ENCODE data around the gene ACTMAP. TPM values are rescaled to one million over a fixed set of nuclear protein-coding genes. Genes with fewer than 3 reads are reported as not detected.
"Not testable (repeated sequence)": the region's sequence is repeated elsewhere in the genome, so short reads cannot be mapped to it uniquely, and the experiment has no call there.

The ACTMAP gene
- total RNA-seq, 2 experiments from 2014 or later = 5.0 to 54.8 TPM

GRCh38 chr19:40786060-40787037 lies 36.1 kb upstream of the ACTMAP start:
- no peaks in the 10 kb centered on the region for H3K79me2 ChIP-seq (ENCODE audit: insufficient read depth, low read depth, low read length)
- TF ChIP-seq, protein P1, sequence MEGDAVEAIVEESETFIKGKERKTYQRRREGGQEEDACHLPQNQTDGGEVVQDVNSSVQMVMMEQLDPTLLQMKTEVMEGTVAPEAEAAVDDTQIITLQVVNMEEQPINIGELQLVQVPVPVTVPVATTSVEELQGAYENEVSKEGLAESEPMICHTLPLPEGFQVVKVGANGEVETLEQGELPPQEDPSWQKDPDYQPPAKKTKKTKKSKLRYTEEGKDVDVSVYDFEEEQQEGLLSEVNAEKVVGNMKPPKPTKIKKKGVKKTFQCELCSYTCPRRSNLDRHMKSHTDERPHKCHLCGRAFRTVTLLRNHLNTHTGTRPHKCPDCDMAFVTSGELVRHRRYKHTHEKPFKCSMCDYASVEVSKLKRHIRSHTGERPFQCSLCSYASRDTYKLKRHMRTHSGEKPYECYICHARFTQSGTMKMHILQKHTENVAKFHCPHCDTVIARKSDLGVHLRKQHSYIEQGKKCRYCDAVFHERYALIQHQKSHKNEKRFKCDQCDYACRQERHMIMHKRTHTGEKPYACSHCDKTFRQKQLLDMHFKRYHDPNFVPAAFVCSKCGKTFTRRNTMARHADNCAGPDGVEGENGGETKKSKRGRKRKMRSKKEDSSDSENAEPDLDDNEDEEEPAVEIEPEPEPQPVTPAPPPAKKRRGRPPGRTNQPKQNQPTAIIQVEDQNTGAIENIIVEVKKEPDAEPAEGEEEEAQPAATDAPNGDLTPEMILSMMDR (conservative IDR thresholded peaks at IDR 0.05; ENCODE audit: low read length) = no peak
- no peak for TF ChIP-seq EZH2phosphoT487 (IDR thresholded peaks at IDR 0.05; ENCODE audit: borderline replicate concordance, low read depth, low read length)
- DNase-seq (ENCODE audit: low spot score) = no peak

DNA sequence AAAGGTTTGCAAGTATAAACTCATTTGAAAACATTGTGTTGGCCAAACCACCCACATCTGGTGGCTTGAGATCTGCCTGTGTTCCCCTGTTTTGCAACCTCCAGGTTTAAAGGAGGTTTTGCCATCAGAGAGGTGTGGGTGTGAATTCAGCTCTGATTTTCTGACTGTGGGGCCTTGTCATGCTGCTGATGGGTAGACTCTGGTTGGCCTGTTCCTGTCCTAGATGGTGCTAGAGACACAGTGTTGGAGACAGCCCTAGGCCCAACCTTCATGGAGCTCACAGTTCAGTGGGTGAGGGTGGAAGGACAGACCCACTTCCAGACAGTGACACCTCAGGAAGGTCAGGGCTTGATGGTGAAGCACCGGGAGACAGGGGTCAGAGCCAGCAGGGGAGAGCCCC lies 35.2 kb upstream of the ACTMAP start:
- TF ChIP-seq EZH2phosphoT487 (IDR thresholded peaks at IDR 0.05; ENCODE audit: borderline replicate concordance, low read depth, low read length) = no peak
- TF ChIP-seq, protein P1 (conservative IDR thresholded peaks at IDR 0.05; ENCODE audit: low read length) = no peak
- CTCF ChIA-PET (ENCODE audit: unreplicated experiment) = no interaction called here

More at GRCh38 chr19:40786060-40787037, 36.1 kb upstream of the ACTMAP start:
- ChIA-PET CTCF (ENCODE audit: unreplicated experiment) (interaction anchor here (0.9 kb wide), 1 partner anchor 9 kb away, joined by 6 read pairs; no protein-coding TSS in a partner anchor), POLR2A (interaction anchor here (2.4 kb wide), 1 partner anchor 8 kb away, joined by 17 read pairs; the partner anchor contains the start of gene RAB4B)
- Histone ChIP-seq H3K9me2 (ENCODE audit: insufficient read depth, low read length) (no peaks in the 10 kb centered on the region), H3K4me3 (ENCODE audit: low read depth, low read length, poor library complexity, severe bottlenecking) (no peak overlapping the region), H3K36me3 (ENCODE audit: insufficient read depth, low read length) (peaks cover 8% of the 10 kb centered on the region), H3K4me2 (ENCODE audit: low read length) (no peak overlapping the region), H3K4me1 (ENCODE audit: insufficient read depth, low read length, poor library complexity, severe bottlenecking) (peaks cover 14% of the 10 kb centered on the region), H2AFZ (ENCODE audit: low read length) (no peak overlapping the region), H3K27ac (ENCODE audit: low read depth, low read length, poor library complexity, severe bottlenecking) (no peak overlapping the region), H3K9me3 (ENCODE audit: low read length) (no peaks in the 10 kb centered on the region), H4K20me1 (ENCODE audit: insufficient read depth, low read length) (no peaks in the 10 kb centered on the region)
- intact Hi-C loops (cut with micrococcal nuclease; ENCODE audit: unreplicated experiment) = no loop called here
- no TSS peak for BruUV-seq (replicated peaks)

DNA sequence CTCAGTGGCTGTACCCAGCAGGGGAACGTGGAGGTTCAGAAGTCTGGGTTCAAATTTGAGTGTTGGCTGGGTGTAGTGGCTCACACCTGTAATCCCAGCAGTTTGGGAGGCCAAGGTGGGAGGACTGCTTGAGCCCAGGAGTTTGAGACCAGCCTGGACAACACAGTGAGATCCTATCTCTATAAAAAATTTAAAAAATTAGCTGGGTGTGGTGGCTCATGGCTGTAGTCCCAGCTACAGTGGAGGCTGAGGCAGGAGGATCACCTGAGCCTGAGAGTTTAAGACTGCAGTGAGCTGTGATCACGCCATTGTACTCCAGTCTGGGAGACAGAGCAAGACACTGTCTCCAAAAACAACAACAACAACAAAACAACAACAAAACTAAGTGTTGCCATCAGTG lies 33.9 kb upstream of the ACTMAP start:
- H3K4me3 ChIP-seq (ENCODE audit: low read depth, low read length, poor library complexity, severe bottlenecking); H3K79me2 ChIP-seq (ENCODE audit: insufficient read depth, low read depth, low read length); H3K4me2 ChIP-seq (ENCODE audit: low read length); H3K9me3 ChIP-seq (ENCODE audit: low read length); BruUV-seq (replicated peaks); CTCF ChIA-PET (ENCODE audit: unreplicated experiment); H3K9me2 ChIP-seq (ENCODE audit: insufficient read depth, low read length); H2AFZ ChIP-seq (ENCODE audit: low read length); H3K27ac ChIP-seq (ENCODE audit: low read depth, low read length, poor library complexity, severe bottlenecking); POLR2A ChIA-PET; DNase-seq (ENCODE audit: low spot score); H4K20me1 ChIP-seq (ENCODE audit: insufficient read depth, low read length); intact Hi-C loops (cut with micrococcal nuclease; ENCODE audit: unreplicated experiment); H3K36me3 ChIP-seq (ENCODE audit: insufficient read depth, low read length): not testable (repeated sequence)
- H3K4me1 ChIP-seq (ENCODE audit: insufficient read depth, low read length, poor library complexity, severe bottlenecking) = peaks cover 14% of the 10 kb centered on the region

More for the DNA sequence above, 35.2 kb upstream of the ACTMAP start:
- Histone ChIP-seq H3K9me3 (ENCODE audit: low read length) (no peaks in the 10 kb centered on the region), H3K27ac (ENCODE audit: low read depth, low read length, poor library complexity, severe bottlenecking) (no peak overlapping the region), H4K20me1 (ENCODE audit: insufficient read depth, low read length) (no peaks in the 10 kb centered on the region), H3K79me2 (ENCODE audit: insufficient read depth, low read depth, low read length) (no peaks in the 10 kb centered on the region), H2AFZ (ENCODE audit: low read length) (no peak overlapping the region), H3K4me1 (ENCODE audit: insufficient read depth, low read length, poor library complexity, severe bottlenecking) (peaks cover 11% of the 10 kb centered on the region), H3K9me2 (ENCODE audit: insufficient read depth, low read length) (no peaks in the 10 kb centered on the region), H3K36me3 (ENCODE audit: insufficient read depth, low read length) (peaks cover 8% of the 10 kb centered on the region), H3K4me3 (ENCODE audit: low read depth, low read length, poor library complexity, severe bottlenecking) (no peak overlapping the region), H3K4me2 (ENCODE audit: low read length) (no peak overlapping the region)
- no peak for DNase-seq (ENCODE audit: low spot score)
- POLR2A ChIA-PET = no interaction called here
- no TSS peak for BruUV-seq (replicated peaks)
- intact Hi-C loops (cut with micrococcal nuclease; ENCODE audit: unreplicated experiment) = no loop called here

All from OCI-LY7 (cell line).